ENCODE results near the gene CCIN. TPM values are rescaled to one million over a fixed set of nuclear protein-coding genes. Genes with fewer than 3 reads are reported as not detected.

The CCIN gene
- not detected in 2 replicates for polyA plus RNA-seq

GRCh38 chr9:36169166-36169565 is at the start of gene CCIN:
Gene CCIN, plus strand, starts transcription at chr9:36169388. Its CDS starts 115 bp downstream, at chr9:36169503.

GRCh38 chr9:36136272-36136893 is 32.8 kb upstream of the CCIN start, which contains the start of gene GLIPR2:
Gene GLIPR2, plus strand, starts transcription at chr9:36136733. Its CDS starts 46 bp downstream, at chr9:36136779.

GRCh38 chr9:36190388-36191289 is 21.5 kb downstream of the CCIN start, which contains the start of gene CLTA:
Gene CLTA, plus strand, starts transcription at chr9:36190921. Its CDS starts 136 bp downstream, at chr9:36191057.

Other genes starting within 250 kb of the CCIN start
- gene OR2S2, start 211.2 kb upstream of the CCIN start, polyA plus RNA-seq, result not detected in 2 replicates
- gene RECK, start 132.5 kb upstream of the CCIN start, polyA plus RNA-seq, result 3.4 and 4.3 TPM in 2 replicates
- 4.2 and 4.4 TPM in 2 replicates for gene GLIPR2, start 32.7 kb upstream of the CCIN start, polyA plus RNA-seq
- gene CLTA, start 21.5 kb downstream of the CCIN start, polyA plus RNA-seq, result 90.1 and 129 TPM in 2 replicates
- gene GNE, start 89.1 kb downstream of the CCIN start, polyA plus RNA-seq, result 4.6 and 7.0 TPM in 2 replicates
- gene RNF38, start 230.9 kb downstream of the CCIN start, polyA plus RNA-seq, result 15.5 and 17.6 TPM in 2 replicates

Data from Purkinje cell (primary cell).